ENCODE measurements around the gene TENM4. TPM values are rescaled to one million over a fixed set of nuclear protein-coding genes. Genes with fewer than 3 reads are reported as not detected.

TENM4 gene
- polyA plus RNA-seq, 1 of the 3 experiments (the other 2 are of a cell fraction): 16.7 TPM

DNA sequence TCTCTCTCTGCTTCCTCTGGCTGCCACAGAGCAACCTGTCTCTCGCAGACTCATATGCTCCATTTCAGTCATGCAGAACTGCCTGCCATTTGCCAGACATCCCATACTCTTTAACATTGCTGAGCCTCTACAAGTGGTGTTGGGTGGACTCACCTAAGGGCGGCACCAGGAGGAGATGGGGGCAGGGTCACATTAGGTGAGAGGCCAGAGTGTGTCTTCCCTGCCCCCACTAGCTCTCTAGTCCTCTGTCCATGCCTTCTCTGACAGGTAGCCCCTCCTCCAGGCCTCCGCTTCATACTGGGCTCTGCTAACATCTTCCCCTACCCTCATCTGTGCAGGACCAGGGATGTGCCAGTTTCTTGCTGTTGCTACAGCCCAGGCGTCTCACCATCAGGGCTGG, 366.3 kb downstream of the TENM4 start:
- Histone ChIP-seq H3K9me2 (no peaks in the 10 kb centered on the region), H4K20me1 (ENCODE audit: insufficient read depth) (no peaks in the 10 kb centered on the region), H3K79me2 (ENCODE audit: insufficient read depth) (no peaks in the 10 kb centered on the region), H2AFZ (ENCODE audit: low read depth) (no peak overlapping the region), H3K9ac (no peak overlapping the region), H3K4me2 (no peak overlapping the region), H3F3A (replicated peaks; ENCODE audit: insufficient read depth) (no peaks in the 10 kb centered on the region), H3K4me3 (ENCODE audit: low read depth in 2 of 2, low read length in 1 of 2) (no peak overlapping the region), H3K4me1 (ENCODE audit: control insufficient read depth in 1 of 2, insufficient read depth in 2 of 2, low read depth in 1 of 2, low read length in 1 of 2) (peaks cover 15 to 67% of the 10 kb centered on the region in 2 experiments; a peak in 3 of 4 replicates), H3K27ac (ENCODE audit: low read depth in 2 of 2, low read length in 1 of 2) (no peak overlapping the region; a peak in 1 of 4 replicates), H3K36me3 (replicated peaks in 1 of 2; ENCODE audit: control insufficient read depth in 1 of 2, insufficient read depth in 2 of 2, low read length in 1 of 2) (no peaks in the 10 kb centered on the region), H3K27me3 (ENCODE audit: insufficient read depth) (no peaks in the 10 kb centered on the region), H3K9me3 (no peaks in the 10 kb centered on the region)
- CTCF ChIA-PET: interaction anchor here (1.4 to 1.9 kb wide), 3 partner anchors 12 to 113 kb away, joined by 4 to 5 read pairs (median 4); no protein-coding TSS in a partner anchor
- POLR2A ChIA-PET: no interaction called here
- 96% methylated on average over 4 of the region's 4 CpGs for WGBS (ENCODE audit: low lambda C conversion rate)
- DNase-seq: no peak
- no peak for TF ChIP-seq RXRA (IDR thresholded peaks at IDR 0.05; ENCODE audit: borderline replicate concordance, low read depth)
- no peak for TF ChIP-seq TAF1 (IDR thresholded peaks at IDR 0.05; ENCODE audit: borderline replicate concordance, low read depth, low read length)
- TF ChIP-seq, protein P1, sequence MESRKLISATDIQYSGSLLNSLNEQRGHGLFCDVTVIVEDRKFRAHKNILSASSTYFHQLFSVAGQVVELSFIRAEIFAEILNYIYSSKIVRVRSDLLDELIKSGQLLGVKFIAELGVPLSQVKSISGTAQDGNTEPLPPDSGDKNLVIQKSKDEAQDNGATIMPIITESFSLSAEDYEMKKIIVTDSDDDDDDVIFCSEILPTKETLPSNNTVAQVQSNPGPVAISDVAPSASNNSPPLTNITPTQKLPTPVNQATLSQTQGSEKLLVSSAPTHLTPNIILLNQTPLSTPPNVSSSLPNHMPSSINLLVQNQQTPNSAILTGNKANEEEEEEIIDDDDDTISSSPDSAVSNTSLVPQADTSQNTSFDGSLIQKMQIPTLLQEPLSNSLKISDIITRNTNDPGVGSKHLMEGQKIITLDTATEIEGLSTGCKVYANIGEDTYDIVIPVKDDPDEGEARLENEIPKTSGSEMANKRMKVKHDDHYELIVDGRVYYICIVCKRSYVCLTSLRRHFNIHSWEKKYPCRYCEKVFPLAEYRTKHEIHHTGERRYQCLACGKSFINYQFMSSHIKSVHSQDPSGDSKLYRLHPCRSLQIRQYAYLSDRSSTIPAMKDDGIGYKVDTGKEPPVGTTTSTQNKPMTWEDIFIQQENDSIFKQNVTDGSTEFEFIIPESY (IDR thresholded peaks at IDR 0.05; ENCODE audit: borderline replicate concordance, low read depth): no peak
- no peak for TF ChIP-seq ELF1 (IDR thresholded peaks at IDR 0.05)
- no peak for TF ChIP-seq JUND (IDR thresholded peaks at IDR 0.05)
- TF ChIP-seq RAD21 (IDR thresholded peaks at IDR 0.05; ENCODE audit: low read length): no peak
- TF ChIP-seq CHD2 (IDR thresholded peaks at IDR 0.05; ENCODE audit: low read length, partially characterized antibody): no peak
- no peak for TF ChIP-seq RCOR1 (IDR thresholded peaks at IDR 0.05; ENCODE audit: low read length)
- TF ChIP-seq, protein P2, sequence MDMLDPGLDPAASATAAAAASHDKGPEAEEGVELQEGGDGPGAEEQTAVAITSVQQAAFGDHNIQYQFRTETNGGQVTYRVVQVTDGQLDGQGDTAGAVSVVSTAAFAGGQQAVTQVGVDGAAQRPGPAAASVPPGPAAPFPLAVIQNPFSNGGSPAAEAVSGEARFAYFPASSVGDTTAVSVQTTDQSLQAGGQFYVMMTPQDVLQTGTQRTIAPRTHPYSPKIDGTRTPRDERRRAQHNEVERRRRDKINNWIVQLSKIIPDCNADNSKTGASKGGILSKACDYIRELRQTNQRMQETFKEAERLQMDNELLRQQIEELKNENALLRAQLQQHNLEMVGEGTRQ (IDR thresholded peaks at IDR 0.05; ENCODE audit: borderline replicate concordance, low read depth, low read length): no peak

DNA sequence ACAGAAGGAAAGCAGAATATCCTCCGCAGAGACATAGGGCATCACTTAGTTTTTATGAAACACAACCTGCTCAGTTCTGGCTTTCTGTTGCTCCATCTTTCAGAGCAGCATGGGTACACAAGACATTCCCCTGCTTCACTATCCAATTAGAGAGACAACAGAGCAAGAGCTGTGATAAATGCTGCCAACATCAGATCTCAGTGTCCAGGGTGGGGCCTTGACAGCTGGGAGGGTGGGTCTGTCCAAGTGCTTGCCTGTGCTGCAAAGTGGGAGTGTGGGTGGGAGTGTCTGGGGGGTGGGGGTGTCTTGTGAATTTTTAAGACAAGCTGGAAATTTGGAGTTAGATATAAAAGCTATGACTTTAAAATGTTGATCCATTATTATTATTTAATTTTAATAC, 369.6 kb downstream of the TENM4 start:
- H2AFZ ChIP-seq (ENCODE audit: low read depth): no peak overlapping the region
- H3K9ac ChIP-seq: no peak overlapping the region
- no peak overlapping the region; a peak in 1 of 4 replicates for H3K27ac ChIP-seq (ENCODE audit: low read depth in 2 of 2, low read length in 1 of 2)
- H3K4me3 ChIP-seq (ENCODE audit: low read depth in 2 of 2, low read length in 1 of 2): no peak overlapping the region
- no peak for TF ChIP-seq JUND (IDR thresholded peaks at IDR 0.05)
- TF ChIP-seq, protein P3, sequence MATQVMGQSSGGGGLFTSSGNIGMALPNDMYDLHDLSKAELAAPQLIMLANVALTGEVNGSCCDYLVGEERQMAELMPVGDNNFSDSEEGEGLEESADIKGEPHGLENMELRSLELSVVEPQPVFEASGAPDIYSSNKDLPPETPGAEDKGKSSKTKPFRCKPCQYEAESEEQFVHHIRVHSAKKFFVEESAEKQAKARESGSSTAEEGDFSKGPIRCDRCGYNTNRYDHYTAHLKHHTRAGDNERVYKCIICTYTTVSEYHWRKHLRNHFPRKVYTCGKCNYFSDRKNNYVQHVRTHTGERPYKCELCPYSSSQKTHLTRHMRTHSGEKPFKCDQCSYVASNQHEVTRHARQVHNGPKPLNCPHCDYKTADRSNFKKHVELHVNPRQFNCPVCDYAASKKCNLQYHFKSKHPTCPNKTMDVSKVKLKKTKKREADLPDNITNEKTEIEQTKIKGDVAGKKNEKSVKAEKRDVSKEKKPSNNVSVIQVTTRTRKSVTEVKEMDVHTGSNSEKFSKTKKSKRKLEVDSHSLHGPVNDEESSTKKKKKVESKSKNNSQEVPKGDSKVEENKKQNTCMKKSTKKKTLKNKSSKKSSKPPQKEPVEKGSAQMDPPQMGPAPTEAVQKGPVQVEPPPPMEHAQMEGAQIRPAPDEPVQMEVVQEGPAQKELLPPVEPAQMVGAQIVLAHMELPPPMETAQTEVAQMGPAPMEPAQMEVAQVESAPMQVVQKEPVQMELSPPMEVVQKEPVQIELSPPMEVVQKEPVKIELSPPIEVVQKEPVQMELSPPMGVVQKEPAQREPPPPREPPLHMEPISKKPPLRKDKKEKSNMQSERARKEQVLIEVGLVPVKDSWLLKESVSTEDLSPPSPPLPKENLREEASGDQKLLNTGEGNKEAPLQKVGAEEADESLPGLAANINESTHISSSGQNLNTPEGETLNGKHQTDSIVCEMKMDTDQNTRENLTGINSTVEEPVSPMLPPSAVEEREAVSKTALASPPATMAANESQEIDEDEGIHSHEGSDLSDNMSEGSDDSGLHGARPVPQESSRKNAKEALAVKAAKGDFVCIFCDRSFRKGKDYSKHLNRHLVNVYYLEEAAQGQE (IDR thresholded peaks at IDR 0.05; ENCODE audit: low read depth, low read length): no peak
- no peak for TF ChIP-seq ELF1 (IDR thresholded peaks at IDR 0.05)
- TF ChIP-seq, protein P4, sequence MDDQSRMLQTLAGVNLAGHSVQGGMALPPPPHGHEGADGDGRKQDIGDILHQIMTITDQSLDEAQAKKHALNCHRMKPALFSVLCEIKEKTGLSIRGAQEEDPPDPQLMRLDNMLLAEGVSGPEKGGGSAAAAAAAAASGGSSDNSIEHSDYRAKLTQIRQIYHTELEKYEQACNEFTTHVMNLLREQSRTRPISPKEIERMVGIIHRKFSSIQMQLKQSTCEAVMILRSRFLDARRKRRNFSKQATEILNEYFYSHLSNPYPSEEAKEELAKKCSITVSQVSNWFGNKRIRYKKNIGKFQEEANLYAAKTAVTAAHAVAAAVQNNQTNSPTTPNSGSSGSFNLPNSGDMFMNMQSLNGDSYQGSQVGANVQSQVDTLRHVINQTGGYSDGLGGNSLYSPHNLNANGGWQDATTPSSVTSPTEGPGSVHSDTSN (IDR thresholded peaks at IDR 0.05): no peak
- TF ChIP-seq, protein P5, sequence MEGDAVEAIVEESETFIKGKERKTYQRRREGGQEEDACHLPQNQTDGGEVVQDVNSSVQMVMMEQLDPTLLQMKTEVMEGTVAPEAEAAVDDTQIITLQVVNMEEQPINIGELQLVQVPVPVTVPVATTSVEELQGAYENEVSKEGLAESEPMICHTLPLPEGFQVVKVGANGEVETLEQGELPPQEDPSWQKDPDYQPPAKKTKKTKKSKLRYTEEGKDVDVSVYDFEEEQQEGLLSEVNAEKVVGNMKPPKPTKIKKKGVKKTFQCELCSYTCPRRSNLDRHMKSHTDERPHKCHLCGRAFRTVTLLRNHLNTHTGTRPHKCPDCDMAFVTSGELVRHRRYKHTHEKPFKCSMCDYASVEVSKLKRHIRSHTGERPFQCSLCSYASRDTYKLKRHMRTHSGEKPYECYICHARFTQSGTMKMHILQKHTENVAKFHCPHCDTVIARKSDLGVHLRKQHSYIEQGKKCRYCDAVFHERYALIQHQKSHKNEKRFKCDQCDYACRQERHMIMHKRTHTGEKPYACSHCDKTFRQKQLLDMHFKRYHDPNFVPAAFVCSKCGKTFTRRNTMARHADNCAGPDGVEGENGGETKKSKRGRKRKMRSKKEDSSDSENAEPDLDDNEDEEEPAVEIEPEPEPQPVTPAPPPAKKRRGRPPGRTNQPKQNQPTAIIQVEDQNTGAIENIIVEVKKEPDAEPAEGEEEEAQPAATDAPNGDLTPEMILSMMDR (IDR thresholded peaks at IDR 0.05): no peak
- TF ChIP-seq EP300 (IDR thresholded peaks at IDR 0.05; ENCODE audit: borderline replicate concordance in 1 of 2, low read depth in 1 of 2, low read length in 1 of 2): no peak
- TF ChIP-seq, protein P1 (IDR thresholded peaks at IDR 0.05; ENCODE audit: borderline replicate concordance, low read depth): no peak
- no peak for TF ChIP-seq TCF12 (IDR thresholded peaks at IDR 0.05)
- CTCF ChIA-PET: interaction anchor here (1.1 to 2.6 kb wide), 7 partner anchors 12 to 425 kb away, joined by 3 to 11 read pairs (median 5); no protein-coding TSS in a partner anchor
- POLR2A ChIA-PET: no interaction called here
- no peaks in the 10 kb centered on the region for H3K27me3 ChIP-seq (ENCODE audit: insufficient read depth)
- H3K4me2 ChIP-seq: no peak overlapping the region
- H4K20me1 ChIP-seq (ENCODE audit: insufficient read depth): no peaks in the 10 kb centered on the region
- H3K79me2 ChIP-seq (ENCODE audit: insufficient read depth): no peaks in the 10 kb centered on the region
- no peaks in the 10 kb centered on the region for H3K36me3 ChIP-seq (replicated peaks in 1 of 2; ENCODE audit: control insufficient read depth in 1 of 2, insufficient read depth in 2 of 2, low read length in 1 of 2)
- WGBS (ENCODE audit: low lambda C conversion rate): 100% methylated on average over 1 of the region's 1 CpG
- H3K9me3 ChIP-seq: no peaks in the 10 kb centered on the region
- H3K4me1 ChIP-seq (ENCODE audit: control insufficient read depth in 1 of 2, insufficient read depth in 2 of 2, low read depth in 1 of 2, low read length in 1 of 2): peaks cover 0 to 67% of the 10 kb centered on the region in 2 experiments; a peak in 3 of 4 replicates
- no peak for DNase-seq
- H3K9me2 ChIP-seq: no peaks in the 10 kb centered on the region
- H3F3A ChIP-seq (replicated peaks; ENCODE audit: insufficient read depth): no peaks in the 10 kb centered on the region

Measured in SK-N-SH (cell line).